DMS153 (cell line): ENCODE data around the gene RGR.
A peak's percentile ranks its signal among the peaks of the same experiment; 100 is the strongest.

Experiments
- DNase-seq: peaks from one replicate; lab custom pipeline; 2025; lab: John Stamatoyannopoulos, UW

The RGR gene

GRCh38 chr10:84296091-84296981, 51.5 kb downstream of the RGR start:
- DNase-seq: peak; percentile 5

GRCh38 chr10:84298057-84298456, 53.2 kb downstream of the RGR start:
- DNase-seq: no peak

DNA sequence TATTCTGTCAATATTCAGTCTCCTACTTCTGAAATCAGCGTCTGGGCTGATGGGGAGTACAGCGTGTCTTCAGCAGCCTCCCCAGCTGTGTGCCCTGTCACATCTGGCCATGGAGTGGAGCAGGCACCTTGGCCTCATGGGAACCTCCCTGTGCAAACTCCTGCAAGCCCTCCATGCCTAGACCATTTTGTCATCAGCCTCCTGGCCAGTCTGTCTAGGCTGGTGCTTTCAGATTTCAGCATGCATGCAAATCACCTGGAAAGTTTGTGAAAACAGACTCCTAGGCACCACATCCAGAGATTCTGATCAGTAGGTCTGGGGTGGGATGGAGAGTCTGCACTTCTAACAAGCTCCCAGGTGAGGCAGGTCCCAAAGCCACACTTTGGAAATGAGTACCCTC, 57.4 kb downstream of the RGR start:
- no peak for DNase-seq

- no peak for DNase-seq
Observed at GRCh38 chr10:84306751-84307384, 62.0 kb downstream of the RGR start.

- DNase-seq: no peak
Observed at GRCh38 chr10:84308021-84308420, 63.2 kb downstream of the RGR start.

DNA sequence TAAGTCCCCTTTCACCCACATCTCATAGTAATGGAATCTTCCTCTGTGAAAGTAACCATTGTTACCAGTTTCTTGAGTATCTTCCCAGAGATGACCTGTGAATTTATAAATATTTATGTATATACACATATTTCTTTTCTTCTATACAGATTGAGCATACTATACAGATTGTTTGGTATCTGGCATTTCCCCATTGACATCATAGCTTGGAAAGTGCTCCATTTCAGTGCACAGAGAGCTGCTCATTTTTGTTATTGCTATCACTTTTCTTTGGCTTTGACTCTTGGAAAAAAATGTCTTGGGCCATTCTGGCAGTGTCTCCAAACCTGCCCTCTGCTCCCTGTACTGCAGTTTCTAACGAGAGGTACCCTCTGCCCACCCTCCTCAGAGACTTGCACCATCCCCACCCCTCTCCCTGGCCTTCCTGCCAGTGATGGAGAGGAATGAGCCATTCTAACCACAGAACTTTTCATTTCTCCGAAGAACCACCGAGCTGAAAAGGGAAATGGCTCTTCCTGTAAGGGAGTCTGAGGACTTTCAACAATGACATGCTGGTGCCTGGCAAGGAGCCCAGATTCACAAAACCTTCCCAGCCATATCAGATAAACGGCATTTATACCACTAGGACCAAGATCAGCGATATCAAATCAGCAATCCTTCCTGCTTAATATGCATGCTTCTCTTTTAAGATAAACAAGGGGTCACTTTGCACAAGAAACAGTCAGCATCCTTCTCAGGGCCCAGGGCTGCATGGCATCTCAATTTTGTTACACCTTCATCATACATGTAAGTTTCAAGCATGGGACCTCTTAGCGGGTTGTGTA, 63.8 kb downstream of the RGR start:
- peak; percentile 72 for DNase-seq
